HG02571 (cell line): ENCODE measurements around the gene TMEM132C.
"Not testable (repeated sequence)": the region's sequence is repeated elsewhere in the genome, so short reads cannot be mapped to it uniquely, and the experiment has no call there.

Experiments used
- ATAC-seq: cut with Tn5 transposase; IDR thresholded peaks from one replicate; pipeline ENCODE4 v1.9.1; 2021; ENCODE audit warnings: mild to moderate bottlenecking, moderate library complexity; ENCODE audit not compliant: unreplicated experiment

Gene TMEM132C

DNA sequence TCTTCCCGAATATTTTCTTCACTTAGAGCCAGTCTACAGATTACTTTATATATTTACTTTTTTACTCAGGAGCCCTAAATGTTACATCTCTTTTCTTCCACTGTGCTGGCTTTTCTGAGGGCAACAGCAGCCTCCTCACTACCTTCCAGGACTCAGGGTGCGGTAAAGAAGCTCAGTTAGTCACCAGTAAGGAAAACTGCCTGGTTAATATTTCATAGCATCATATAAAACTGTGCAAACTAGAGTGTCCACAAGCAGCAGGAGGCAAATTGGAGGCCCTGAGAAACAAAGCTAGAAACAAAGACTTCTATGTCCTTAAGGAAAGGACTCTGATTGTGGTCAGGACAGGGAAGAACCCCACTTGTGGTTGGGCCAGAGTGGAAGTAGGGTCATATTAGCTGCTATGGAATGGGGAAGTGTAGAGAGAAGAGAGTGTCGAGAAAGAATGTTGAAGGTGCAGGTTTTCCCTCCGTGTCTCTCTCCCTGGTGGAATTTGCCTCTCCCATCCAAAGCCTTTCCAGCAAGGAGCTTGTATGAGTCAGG is 336.7 kb downstream of the TMEM132C start:
- no peak for ATAC-seq

DNA sequence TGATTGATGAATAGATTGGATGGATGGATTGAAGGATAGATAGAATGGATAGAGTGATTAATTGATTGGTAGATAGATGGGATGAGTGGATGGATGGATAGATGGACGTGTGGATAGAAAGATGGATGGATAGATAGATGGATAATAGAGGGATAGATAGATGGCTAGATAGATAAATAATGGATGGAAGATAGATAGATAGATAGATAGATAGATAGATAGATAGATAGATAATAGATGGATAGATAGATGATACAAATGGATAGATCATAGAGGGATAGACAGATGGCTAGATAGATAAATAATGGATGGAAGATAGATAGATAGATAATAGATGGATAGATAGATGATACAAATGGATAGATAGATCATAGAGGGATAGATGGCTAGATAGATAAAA is 337.2 kb downstream of the TMEM132C start:
- ATAC-seq: not testable (repeated sequence)

- no peak for ATAC-seq
Measured at GRCh38 chr12:128606051-128606450, 339.1 kb downstream of the TMEM132C start.

- no peak for ATAC-seq
Measured at GRCh38 chr12:128606538-128606937, 339.6 kb downstream of the TMEM132C start.

- no peak for ATAC-seq
Measured at GRCh38 chr12:128606970-128607369, 340.0 kb downstream of the TMEM132C start.

GRCh38 chr12:128607641-128608040 is 340.7 kb downstream of the TMEM132C start:
- no peak for ATAC-seq

DNA sequence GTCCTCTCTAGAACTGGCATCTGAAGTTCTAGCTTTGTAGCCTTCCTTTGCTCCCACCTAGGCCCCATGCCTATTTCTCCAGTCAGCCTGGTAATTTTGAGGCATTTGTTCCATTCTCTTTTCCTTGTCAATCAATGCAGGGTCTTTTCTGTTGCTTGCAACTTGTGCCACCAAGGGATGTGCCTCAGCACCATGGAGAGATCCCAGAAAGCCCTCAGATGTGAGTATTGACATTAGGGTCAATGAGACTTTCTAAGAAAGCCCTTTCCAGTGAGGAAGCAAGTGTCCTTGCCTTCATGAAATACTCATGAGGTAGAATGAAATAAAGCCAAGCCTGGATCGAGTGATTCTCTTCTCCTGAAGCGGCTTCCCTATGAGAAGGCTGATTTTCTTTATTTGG is 342.9 kb downstream of the TMEM132C start:
- ATAC-seq: no peak

GRCh38 chr12:128611736-128612135 is 344.8 kb downstream of the TMEM132C start:
- ATAC-seq: no peak

DNA sequence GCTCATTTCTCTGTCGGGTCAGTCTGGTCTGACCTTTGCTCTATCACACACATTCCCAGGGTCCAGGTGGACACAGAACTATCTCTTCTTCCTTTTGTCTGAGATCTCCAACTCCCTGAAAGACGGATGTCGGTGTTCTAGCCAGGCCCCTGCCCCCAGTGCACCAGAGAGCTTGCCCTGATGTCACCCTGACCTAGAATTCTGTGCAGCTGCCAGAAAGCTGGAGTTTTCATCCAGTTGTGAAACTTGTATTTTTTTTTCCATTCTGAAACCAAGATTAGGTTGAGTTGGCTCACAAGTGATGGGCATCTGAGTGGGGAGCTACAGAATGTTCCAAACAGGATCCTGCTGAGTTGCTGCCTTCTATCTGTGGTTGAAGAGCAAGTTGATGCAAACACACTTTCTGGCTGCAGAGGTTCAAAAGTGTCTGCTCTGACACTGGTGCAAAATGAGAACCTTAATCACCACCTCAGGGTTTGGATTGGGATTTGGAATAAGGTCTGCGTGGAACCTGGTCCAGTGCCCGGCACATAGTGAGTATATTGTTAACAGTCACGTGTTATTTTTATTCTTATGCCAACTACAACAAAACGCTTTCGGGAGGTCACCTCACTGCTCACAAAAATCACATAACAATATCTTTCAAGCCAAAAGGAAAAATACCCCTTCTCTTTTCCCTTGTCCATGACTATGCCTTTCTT is 345.3 kb downstream of the TMEM132C start:
- ATAC-seq: no peak

GRCh38 chr12:128613837-128614590 is 347.0 kb downstream of the TMEM132C start:
- ATAC-seq: no peak

GRCh38 chr12:128617304-128617833 is 350.4 kb downstream of the TMEM132C start:
- no peak for ATAC-seq

DNA sequence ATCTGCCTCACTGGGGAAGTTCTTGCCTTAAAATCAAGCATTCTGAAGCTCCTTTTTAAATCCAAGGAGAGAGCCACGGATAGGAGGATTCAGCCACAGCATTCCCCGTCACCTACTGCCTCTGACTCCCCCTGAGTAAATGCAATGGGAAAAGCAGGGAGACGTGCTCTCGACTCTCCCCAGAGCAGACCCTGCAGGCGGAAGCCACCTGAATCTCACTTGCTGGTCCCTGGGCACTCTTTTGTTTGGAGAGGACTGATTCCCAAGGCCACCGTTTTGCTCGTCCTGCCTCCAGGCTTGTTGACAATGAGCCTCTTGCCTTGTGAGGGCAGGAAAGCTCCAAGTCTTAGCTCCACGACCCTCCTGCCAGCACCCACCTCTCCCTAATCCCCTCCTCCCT is 352.3 kb downstream of the TMEM132C start:
- no peak for ATAC-seq

GRCh38 chr12:128621304-128621703 is 354.3 kb downstream of the TMEM132C start:
- no peak for ATAC-seq

DNA sequence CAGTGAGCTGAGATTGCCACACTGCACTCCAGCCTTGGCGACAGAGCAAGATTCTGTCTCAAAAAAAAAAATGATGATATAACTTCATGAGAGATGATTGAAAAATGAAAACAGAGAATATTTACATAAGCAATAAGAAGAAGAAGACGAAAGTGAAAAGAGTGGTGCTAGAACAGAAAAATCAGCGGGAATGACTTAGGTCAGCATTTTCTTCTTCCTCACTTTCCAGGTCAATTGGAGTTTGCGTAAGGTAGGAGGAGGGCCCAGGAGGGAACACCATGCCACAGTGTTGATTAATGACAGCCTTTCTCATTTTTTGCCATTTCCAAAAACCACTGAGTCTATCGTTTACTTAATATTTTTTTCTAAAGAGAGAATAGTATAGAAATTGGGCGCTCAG is 356.8 kb downstream of the TMEM132C start:
- ATAC-seq: no peak

DNA sequence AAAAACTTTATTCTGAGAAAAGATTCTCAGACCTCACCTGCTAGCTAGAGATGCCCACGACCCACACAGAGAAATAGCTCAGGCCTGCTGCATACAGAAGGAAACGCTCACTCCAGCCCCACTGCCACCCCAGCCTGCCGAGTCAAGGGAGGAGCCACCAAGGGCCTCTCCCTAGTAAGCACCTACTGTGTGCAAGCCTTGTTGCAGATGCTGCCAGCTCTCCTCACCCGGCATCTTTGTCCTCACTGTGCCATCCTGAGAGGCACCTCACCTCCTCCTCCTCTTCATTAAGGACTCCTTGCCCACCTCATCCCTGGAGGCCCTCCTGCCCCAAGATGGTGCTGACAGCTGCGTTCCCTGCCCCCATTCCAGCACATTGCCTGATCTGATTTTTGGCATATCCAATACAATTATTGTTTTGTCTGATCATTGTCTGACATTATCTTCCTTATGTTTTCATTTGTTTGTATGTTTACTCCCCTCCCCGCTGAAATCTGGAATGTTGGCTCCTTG is 359.9 kb downstream of the TMEM132C start:
- no peak for ATAC-seq

GRCh38 chr12:128627659-128628058 is 360.7 kb downstream of the TMEM132C start:
- ATAC-seq: no peak

DNA sequence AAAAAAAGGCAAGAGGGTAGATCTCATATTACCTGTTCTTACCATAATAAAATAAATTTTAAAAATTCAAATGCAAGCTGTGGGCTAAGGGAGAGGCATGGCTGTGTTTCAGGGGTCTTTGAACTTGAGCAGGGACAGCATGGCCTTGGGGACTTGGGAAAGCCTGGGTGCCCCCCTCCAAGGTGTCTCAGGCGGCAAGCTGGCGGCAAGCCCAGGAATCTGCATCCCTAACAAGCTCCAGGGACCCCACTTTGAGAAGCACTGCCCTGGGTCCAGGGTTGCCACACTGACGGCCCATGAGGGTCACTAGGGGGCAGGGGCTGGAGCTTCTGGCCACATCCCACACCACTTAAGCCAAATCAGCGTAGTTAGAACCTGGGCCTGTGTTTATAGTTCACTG is 363.0 kb downstream of the TMEM132C start:
- no peak for ATAC-seq

GRCh38 chr12:128637642-128638606 is 371.0 kb downstream of the TMEM132C start:
- peak; percentile 96 for ATAC-seq

- no peak for ATAC-seq
Measured at GRCh38 chr12:128639089-128639488, 372.1 kb downstream of the TMEM132C start.

GRCh38 chr12:128643155-128643554 is 376.2 kb downstream of the TMEM132C start:
- no peak for ATAC-seq
